ENCODE measurements around the gene CHST12.
"Not testable (repeated sequence)": the region's sequence is repeated elsewhere in the genome, so short reads cannot be mapped to it uniquely, and the experiment has no call there.

Gene CHST12

DNA sequence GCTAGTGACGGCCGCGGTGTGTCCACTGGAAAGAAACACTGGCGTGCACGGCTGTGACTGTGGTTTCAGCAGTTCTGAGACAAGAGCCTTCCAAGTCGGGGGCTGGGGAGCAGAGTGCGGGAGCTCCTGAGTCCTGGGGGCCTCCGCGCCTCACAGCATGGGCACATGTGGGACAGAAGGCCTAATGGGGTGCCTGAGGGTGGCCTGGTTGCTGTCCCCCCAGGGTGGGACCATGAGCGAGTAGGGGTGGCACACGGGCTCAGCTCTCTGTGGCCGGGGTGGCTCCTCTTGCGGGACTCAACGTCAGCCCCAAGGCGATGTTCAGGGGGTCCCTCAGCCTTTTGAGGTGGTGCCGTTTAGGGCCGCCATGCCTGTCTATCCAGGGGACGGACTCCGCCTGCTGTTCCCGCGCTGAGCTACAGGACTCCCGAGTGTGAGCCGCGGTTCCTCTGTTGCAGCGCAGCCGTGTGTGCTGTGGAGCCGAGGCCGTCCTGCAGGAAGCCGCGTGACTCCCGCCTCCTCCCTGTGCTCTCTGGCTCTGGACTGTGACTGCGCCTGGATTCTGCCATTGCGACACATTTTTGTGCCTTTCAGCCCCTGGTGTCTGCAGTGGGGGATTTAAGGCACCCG, 23.5 kb upstream of the CHST12 start:
- Histone ChIP-seq H3K4me3 (ENCODE audit: low read length) (no peak overlapping the region), H3K36me3 (ENCODE audit: control insufficient read depth, low read depth, low read length) (peaks cover 66% of the 10 kb centered on the region), H3K9ac (ENCODE audit: low read length) (no peak overlapping the region), H3K27ac (ENCODE audit: low read length) (no peak overlapping the region), H3K27me3 (ENCODE audit: control insufficient read depth, insufficient read depth, low read length) (no peaks in the 10 kb centered on the region), H3K9me3 (ENCODE audit: control insufficient read depth, low read depth, low read length) (no peaks in the 10 kb centered on the region), H3K4me1 (ENCODE audit: control insufficient read depth, low read depth, low read length) (no peaks in the 10 kb centered on the region)

DNA sequence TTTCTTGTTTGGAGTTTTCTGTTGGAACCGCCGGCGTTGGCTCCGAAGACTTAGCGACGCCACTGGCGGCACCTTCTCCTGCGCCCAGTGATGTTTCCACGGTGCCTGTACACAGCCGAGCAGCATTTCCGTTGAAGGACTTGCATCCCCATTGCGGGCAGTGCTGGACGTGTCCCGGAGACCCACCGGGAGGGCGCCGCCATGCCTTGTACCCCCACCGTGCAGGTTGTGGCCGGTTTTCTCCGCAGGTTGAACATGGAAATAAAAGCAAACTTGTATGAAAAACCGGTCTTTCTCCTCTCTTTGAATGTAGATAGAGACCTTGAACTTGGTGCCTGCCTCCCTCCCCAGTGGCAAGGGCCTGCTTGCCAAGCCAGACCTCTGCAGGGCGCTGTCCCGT, 22.9 kb upstream of the CHST12 start:
- Histone ChIP-seq H3K9me3 (ENCODE audit: control insufficient read depth, low read depth, low read length) (no peaks in the 10 kb centered on the region), H3K27me3 (ENCODE audit: control insufficient read depth, insufficient read depth, low read length) (no peaks in the 10 kb centered on the region), H3K27ac (ENCODE audit: low read length) (no peak overlapping the region), H3K9ac (ENCODE audit: low read length) (no peak overlapping the region), H3K4me3 (ENCODE audit: low read length) (no peak overlapping the region), H3K36me3 (ENCODE audit: control insufficient read depth, low read depth, low read length) (peaks cover 60% of the 10 kb centered on the region), H3K4me1 (ENCODE audit: control insufficient read depth, low read depth, low read length) (no peaks in the 10 kb centered on the region)

DNA sequence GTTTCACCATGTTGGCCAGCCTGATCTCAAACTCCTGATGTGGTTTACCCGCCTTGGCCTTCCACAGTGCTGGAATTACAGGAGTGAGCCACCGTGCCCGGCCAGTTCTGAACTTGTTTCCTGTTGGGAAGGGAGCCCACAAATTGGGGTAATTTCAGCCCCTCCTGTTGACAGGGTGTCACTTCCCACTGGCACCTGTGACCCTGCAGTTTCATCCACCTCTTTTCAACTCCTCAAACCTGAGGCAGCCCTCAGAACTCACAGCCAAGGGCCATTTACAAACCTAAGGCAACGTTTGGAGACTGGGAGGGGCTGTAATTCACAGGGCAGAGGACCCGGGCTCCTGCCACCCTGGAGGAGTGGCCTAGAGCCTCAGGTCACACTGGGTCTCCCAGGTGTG, 22.2 kb upstream of the CHST12 start:
- Histone ChIP-seq H3K9me3 (ENCODE audit: control insufficient read depth, low read depth, low read length) (no peaks in the 10 kb centered on the region), H3K27ac (ENCODE audit: low read length) (no peak overlapping the region)

DNA sequence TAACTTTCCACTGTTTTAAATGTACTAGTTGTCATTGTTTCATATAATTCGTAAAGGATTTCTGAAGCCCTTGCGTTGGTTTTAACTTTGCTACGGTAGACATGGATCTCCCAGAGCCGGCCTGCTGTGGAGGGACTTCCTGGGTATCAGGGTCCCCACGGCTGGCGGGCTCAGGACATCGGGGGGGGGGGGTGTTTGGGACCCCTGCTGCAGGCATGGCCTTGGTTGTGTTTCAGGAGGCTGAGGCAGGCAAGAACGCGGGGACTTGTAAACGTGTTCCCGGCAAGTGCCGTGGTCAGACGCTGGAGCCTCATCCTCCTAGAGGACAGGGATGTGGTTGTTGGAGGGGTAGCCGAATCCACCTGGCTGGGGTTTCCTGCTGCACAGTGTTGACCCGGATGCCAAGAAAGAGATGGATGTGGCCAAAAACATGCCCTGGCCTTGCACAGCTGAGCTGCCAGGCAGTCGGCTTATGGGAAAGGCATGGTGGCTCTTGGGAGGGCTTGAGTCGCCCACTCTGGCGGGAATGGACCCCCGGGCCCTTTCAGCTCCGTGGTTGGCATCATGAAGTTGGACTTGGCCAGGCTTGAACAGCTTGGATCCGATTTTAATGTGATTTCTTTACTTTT, 21.4 kb upstream of the CHST12 start:
- H3K9ac ChIP-seq (ENCODE audit: low read length): no peak overlapping the region
- H3K36me3 ChIP-seq (ENCODE audit: control insufficient read depth, low read depth, low read length): peaks cover 45% of the 10 kb centered on the region
- no peak overlapping the region for H3K4me3 ChIP-seq (ENCODE audit: low read length)
- no peak overlapping the region for H3K27ac ChIP-seq (ENCODE audit: low read length)
- H3K4me1 ChIP-seq (ENCODE audit: control insufficient read depth, low read depth, low read length): no peaks in the 10 kb centered on the region
- no peaks in the 10 kb centered on the region for H3K27me3 ChIP-seq (ENCODE audit: control insufficient read depth, insufficient read depth, low read length)
- no peaks in the 10 kb centered on the region for H3K9me3 ChIP-seq (ENCODE audit: control insufficient read depth, low read depth, low read length)

More for the DNA sequence above, 22.2 kb upstream of the CHST12 start:
- Histone ChIP-seq H3K9ac (ENCODE audit: low read length) (no peak overlapping the region), H3K36me3 (ENCODE audit: control insufficient read depth, low read depth, low read length) (peaks cover 53% of the 10 kb centered on the region), H3K4me1 (ENCODE audit: control insufficient read depth, low read depth, low read length) (no peaks in the 10 kb centered on the region), H3K27me3 (ENCODE audit: control insufficient read depth, insufficient read depth, low read length) (no peaks in the 10 kb centered on the region), H3K4me3 (ENCODE audit: low read length) (no peak overlapping the region)

DNA sequence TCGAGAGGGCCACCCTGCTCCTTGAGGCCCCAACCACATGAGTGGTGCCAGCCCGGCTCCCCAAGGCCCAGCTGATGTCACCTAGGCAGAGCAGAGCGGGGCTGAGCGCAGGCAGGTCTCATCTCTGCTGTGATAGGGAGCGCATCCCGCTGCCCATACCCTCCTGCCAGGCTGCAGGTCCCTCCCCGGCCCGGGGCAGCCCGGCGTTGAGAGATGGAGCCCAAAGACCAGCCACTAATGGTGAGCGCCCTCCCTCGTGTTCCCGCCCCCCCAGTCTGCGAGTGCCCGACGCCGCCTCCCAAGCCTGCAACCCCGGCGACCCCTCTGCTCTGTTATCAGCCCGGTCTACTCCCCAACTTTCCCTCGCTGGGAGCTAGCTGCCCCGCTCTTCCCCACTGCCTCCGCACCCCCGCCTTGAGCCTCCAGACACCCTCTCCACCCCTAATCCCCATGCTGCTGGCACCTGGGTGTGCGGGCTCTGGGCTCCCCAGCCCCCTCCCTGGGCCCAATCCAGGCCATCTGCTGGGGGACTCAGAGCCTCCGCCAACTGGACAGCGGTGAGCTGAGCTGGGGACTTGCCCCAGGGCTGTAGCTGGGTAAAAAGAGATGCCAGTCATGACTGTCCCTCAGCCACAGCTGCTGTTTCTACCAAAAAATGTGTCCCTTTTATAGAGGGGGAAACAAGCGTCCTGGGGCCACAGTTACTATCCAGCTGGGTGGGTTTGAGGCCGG, 19.7 kb upstream of the CHST12 start:
- Histone ChIP-seq H3K27ac (ENCODE audit: low read length) (no peak overlapping the region), H3K9ac (ENCODE audit: low read length) (no peak overlapping the region), H3K36me3 (ENCODE audit: control insufficient read depth, low read depth, low read length) (peaks cover 35% of the 10 kb centered on the region)

DNA sequence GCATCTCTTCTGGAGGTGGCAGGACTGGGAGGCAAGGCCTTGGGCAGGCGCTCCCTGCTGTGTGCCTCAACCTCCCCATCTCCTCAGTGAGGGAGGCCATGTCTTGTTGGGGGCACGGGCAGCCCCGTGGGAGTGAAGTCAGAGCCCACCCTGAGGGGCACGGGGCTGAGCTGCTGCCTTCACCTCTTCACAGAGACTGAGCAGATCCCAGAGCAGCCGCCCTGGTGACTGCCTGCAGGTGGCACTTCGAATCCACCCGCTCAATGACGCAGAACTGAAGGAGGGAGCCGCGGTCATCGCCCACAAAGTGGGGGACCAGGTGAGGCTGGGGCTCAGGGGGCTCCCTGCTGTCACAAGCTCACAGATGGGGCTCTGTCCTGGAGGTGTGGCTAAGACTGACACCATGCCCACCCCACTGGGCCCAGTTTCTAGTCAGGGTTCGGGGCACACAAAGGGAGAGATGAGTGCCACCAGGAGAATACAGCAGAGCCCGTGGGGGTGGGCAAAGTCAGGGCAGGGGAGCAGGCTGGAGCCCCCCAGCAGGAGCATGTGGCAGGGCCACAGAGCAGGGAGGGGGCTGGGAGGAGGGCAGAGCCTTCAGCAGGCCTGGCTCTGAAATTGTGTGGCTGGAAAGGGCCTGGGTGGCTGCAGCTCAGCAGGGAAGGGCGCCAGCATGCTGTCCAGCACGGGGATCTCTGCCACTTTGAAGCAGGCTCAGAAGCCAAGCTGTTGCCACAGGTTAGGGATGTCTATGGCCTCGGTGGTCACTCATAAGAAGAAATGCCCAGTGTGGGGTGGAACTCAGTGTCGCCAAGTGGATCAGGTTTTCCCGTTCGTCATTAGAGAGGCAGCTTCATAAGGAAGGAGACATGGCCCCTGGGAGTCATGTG, 18.8 kb upstream of the CHST12 start:
- H3K4me3 ChIP-seq (ENCODE audit: low read length): no peak overlapping the region

More for the DNA sequence above, 19.7 kb upstream of the CHST12 start:
- Histone ChIP-seq H3K4me1 (ENCODE audit: control insufficient read depth, low read depth, low read length) (no peaks in the 10 kb centered on the region), H3K4me3 (ENCODE audit: low read length) (no peak overlapping the region), H3K9me3 (ENCODE audit: control insufficient read depth, low read depth, low read length) (no peaks in the 10 kb centered on the region), H3K27me3 (ENCODE audit: control insufficient read depth, insufficient read depth, low read length) (no peaks in the 10 kb centered on the region)

DNA sequence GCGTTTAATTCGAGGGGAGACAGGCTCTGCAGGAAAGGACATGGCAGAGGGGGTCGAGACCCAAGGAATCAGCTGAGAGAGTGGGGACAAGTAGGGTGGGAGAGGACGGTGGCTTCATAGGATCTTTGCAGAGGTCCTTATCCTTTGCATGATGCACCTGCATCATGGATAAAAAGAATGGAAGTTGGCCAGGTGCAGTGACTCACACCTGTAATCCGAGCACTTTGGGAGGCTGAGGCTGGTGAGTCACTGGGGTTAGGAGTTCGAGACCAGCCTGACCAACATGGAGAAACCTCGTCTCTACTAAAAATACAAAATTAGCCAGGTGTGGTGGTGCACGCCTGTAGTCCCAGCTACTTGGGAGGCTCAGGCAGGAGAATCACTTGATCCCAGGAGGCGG, 17.3 kb upstream of the CHST12 start:
- H3K4me3 ChIP-seq (ENCODE audit: low read length); H3K27me3 ChIP-seq (ENCODE audit: control insufficient read depth, insufficient read depth, low read length); H3K9me3 ChIP-seq (ENCODE audit: control insufficient read depth, low read depth, low read length); H3K4me1 ChIP-seq (ENCODE audit: control insufficient read depth, low read depth, low read length); H3K9ac ChIP-seq (ENCODE audit: low read length); H3K27ac ChIP-seq (ENCODE audit: low read length): not testable (repeated sequence)
- peaks cover 11% of the 10 kb centered on the region for H3K36me3 ChIP-seq (ENCODE audit: control insufficient read depth, low read depth, low read length)

More for the DNA sequence above, 18.8 kb upstream of the CHST12 start:
- no peak overlapping the region for H3K27ac ChIP-seq (ENCODE audit: low read length)
- H3K4me1 ChIP-seq (ENCODE audit: control insufficient read depth, low read depth, low read length): no peaks in the 10 kb centered on the region
- H3K9me3 ChIP-seq (ENCODE audit: control insufficient read depth, low read depth, low read length): no peaks in the 10 kb centered on the region
- H3K27me3 ChIP-seq (ENCODE audit: control insufficient read depth, insufficient read depth, low read length): no peaks in the 10 kb centered on the region
- H3K36me3 ChIP-seq (ENCODE audit: control insufficient read depth, low read depth, low read length): peaks cover 26% of the 10 kb centered on the region
- H3K9ac ChIP-seq (ENCODE audit: low read length): no peak overlapping the region

DNA sequence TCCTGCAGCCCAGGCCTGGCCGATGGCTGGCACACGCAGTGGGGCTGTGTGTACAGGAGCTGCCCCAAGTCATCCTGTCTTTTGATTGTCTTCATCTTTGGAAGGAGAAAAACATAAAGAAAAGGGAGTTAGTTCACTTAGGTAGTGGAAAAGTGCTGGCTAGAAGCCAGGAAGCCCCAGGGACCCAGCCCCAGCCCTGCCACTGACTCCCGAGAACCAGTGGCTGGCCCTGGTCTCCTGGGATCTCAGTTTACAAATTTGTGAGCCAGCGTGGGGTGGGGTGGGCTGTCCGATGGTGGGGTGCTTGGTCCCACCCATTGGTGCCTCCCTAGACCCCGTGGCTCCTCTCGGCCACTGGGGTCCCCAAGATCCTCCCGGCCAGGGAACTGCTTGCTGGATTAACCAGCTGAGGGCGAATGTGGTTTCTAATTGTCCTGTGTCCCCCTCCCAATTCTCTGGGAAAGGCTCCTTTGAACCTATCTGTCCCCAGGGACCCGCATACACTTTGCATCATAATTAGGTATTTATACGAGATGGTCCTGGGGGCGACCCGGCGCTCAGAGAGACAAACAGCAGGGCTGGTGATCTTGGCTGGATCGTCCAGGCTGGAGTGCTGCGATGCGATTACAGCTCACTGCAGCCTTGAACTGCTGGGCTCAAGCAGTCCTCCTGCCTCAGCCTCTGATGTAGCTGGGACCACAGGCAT, 16.3 kb upstream of the CHST12 start:
- no peak overlapping the region for H3K4me3 ChIP-seq (ENCODE audit: low read length)
- H3K27me3 ChIP-seq (ENCODE audit: control insufficient read depth, insufficient read depth, low read length): no peaks in the 10 kb centered on the region
- H3K36me3 ChIP-seq (ENCODE audit: control insufficient read depth, low read depth, low read length): peaks cover 1% of the 10 kb centered on the region
- no peaks in the 10 kb centered on the region for H3K4me1 ChIP-seq (ENCODE audit: control insufficient read depth, low read depth, low read length)
- H3K27ac ChIP-seq (ENCODE audit: low read length): no peak overlapping the region
- H3K9ac ChIP-seq (ENCODE audit: low read length): no peak overlapping the region
- H3K9me3 ChIP-seq (ENCODE audit: control insufficient read depth, low read depth, low read length): no peaks in the 10 kb centered on the region

DNA sequence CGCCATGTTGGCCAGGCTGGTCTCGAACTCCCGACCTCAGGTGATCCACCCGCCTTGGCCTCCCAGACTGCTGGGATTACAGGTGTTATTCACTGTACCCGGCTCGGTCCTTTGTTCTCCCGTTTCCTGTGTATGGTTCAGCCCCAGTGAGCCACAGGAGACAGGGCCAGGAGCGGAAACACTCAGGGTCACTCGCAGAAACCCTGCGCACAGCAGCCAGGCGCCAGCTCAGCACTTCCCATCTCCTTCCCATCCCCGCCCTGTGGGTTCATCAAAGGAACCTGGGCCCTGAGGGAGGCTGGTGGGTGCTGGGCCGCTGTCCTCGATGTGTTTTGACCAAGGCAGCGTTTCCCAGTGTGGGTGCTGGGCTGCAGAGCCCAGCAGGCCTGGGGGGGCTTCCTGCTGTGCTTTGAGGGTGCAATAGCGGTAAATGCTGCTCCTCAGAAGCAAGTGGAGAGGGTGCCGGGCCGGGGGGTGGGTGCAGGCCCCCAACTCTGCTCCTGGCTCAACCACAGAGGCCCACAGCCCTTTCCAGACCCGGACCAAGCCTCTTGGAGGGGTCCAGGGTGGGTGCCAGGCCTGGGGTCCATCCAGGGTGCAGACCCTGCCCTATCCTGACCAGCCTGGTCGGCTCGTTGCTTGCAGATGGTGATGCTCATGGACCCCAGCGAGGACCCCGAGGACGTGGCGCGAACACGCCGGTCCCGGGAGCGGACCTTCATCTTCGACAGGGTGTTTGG, 15.3 kb upstream of the CHST12 start:
- Histone ChIP-seq H3K36me3 (ENCODE audit: control insufficient read depth, low read depth, low read length) (no peaks in the 10 kb centered on the region), H3K27ac (ENCODE audit: low read length) (no peak overlapping the region), H3K27me3 (ENCODE audit: control insufficient read depth, insufficient read depth, low read length) (no peaks in the 10 kb centered on the region), H3K4me1 (ENCODE audit: control insufficient read depth, low read depth, low read length) (no peaks in the 10 kb centered on the region), H3K9me3 (ENCODE audit: control insufficient read depth, low read depth, low read length) (no peaks in the 10 kb centered on the region), H3K4me3 (ENCODE audit: low read length) (no peak overlapping the region), H3K9ac (ENCODE audit: low read length) (no peak overlapping the region)

DNA sequence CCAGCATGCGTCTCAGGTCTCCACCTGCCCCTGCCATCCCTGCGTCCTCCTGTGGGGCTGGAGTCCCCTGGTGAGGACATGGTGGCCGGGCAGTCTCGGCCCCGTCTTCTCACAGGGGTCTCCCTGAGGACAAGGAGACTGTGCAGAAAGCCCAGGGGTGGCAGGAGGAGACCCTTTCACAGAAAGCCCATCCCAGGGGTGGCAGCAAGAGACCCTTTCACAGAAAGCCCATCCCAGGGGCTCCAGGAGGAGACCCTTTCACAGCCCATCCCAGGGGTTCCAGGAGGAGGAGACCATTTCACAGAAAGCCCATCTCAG, 14.8 kb upstream of the CHST12 start:
- Histone ChIP-seq H3K9me3 (ENCODE audit: control insufficient read depth, low read depth, low read length) (no peaks in the 10 kb centered on the region), H3K27ac (ENCODE audit: low read length) (no peak overlapping the region), H3K36me3 (ENCODE audit: control insufficient read depth, low read depth, low read length) (no peaks in the 10 kb centered on the region), H3K9ac (ENCODE audit: low read length) (no peak overlapping the region), H3K27me3 (ENCODE audit: control insufficient read depth, insufficient read depth, low read length) (no peaks in the 10 kb centered on the region), H3K4me1 (ENCODE audit: control insufficient read depth, low read depth, low read length) (no peaks in the 10 kb centered on the region), H3K4me3 (ENCODE audit: low read length) (no peak overlapping the region)
